HG02588 (cell line): ENCODE measurements around the gene NUP107.
"Not testable (repeated sequence)": the region's sequence is repeated elsewhere in the genome, so short reads cannot be mapped to it uniquely, and the experiment has no call there.

Experiments
- ATAC-seq: cut with Tn5 transposase; IDR thresholded peaks from one replicate; pipeline ENCODE4 v1.9.1; 2021; ENCODE audit warnings: mild to moderate bottlenecking, moderate library complexity; ENCODE audit not compliant: unreplicated experiment

NUP107 gene

DNA sequence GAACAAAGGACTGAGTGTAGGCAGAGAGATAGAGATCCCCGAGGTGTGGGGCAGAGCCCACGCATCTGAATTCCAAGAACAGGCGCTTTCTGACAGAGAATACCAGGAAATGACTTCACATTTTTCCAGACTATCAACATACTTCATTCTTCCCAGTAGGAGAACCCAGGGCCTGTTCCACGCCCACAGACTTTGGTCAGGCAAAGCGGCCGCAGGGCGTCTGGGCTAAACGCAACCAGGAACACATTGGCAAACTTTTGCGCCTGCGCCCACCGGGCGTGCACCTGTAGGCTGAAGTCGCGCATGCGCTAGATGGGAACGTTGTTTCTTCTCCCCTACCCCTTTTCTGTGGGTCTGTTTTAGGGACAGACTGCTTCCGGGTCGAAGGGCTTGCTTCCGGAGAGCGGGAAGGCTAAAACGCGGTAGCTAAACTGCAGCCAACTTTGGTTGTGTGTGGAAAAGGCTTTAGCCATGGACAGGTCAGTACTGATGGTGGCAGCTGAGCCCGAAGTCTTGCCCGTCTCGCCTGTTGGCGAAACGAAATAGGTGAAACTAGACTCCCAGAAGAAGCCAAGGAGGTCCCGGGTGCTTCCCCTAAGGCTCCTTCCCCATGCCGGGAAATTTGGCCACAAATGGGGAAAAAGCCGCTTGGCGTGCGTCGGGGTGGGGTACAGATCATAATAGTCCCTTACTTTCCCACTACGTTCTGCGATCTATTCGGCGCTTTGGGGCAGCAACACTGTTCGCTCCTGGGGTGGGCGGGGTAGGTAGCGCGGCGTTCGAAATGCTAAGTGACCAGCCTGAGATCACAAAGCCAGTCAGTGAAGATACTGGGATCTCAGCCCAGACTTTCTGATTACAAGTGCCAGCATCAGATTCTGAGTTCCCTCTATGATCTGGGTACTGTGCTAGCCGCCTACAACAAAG is at the start of gene NUP107:
TSS of gene NUP107 (plus strand) at position 384 of the 927 bp plus-strand sequence. CDS start at position 472, 88 bp downstream.
- ATAC-seq, result peak; percentile 93

DNA sequence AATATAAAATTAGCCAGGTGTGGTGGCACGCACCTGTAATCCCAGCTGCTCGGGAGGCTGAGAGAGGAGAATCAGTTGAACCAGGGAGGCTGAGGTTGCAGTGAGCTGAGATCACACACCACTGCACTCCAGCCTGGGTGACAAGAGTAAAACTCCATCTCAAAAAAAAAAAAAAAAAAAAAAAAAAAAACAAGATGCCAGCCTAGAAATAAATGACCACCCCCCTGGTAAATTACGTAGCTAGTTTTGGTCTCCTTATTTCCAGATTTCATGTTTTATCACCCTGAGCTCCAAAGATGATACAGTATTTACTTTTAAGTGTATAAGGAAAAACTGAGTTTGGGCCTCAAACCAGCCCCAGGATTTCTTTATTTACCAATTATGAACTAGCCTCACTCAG is 49.3 kb upstream of the NUP107 start:
- not testable (repeated sequence) for ATAC-seq

DNA sequence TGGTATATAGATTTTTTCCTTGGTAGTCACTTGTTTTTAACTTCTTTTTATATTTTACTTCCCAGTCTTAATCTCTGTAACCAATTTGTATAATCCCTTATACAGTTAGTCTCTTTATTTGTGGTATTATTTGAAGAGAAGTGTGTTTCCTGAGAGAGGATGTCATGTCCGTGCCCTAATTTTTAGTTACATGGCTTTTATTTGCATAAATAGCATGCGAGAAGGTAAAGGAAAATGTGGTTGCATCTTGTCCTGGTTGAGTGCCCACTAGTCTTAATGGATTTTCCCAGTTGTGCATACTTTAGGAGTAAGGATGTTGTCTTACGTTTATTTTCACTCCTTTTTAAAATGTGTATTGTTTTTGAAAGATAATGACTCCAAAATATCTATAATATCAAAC is 48.6 kb upstream of the NUP107 start:
- ATAC-seq, result no peak

DNA sequence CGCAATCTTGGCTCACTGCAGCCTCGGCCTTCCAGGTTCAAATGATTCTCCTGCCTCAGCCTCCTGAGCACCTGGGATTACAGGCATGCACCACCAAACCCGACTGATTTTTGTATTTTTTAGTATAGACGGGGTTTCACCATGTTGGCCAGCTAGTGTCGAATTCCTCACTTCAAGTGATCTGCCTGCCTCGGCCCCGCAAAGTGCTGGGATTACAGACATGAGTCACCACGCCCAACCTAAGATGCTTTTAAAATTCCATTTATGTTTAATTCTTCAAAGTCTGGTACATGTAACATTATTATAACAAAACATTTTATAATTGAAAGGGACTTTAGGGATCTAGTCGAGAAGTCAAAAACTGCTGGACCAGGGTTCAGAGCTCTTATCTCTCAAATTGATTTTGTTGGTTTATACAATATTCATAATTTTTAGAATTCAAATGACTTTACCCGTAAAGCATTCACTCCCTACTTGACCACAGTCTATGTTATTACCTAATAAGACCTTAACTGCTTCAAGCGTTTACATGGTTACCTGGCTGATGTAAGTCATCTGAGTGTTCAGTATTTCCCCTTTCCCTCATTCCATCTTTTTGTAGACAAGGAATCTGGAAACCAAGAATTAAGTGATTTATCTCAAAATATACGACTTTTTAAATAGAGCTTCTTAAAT is 47.9 kb upstream of the NUP107 start:
- ATAC-seq, result no peak

DNA sequence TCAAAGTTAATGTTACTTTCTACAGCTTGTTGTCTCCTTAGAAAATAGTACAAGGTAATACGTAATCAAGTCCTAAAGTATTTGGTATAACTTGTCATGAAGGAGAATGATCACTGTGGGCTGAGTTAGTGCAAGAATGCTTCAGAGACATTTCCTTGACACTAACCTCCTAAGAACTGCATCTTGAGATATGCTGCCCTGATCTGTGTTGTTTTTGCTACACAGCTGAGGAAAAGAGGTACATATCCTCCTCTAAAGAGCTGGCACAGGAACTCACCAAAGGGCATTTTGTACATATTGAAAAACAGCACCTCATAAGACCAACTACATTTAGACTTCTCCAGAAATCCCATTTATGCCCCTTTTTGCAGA is 47.4 kb upstream of the NUP107 start:
- ATAC-seq, result no peak

DNA sequence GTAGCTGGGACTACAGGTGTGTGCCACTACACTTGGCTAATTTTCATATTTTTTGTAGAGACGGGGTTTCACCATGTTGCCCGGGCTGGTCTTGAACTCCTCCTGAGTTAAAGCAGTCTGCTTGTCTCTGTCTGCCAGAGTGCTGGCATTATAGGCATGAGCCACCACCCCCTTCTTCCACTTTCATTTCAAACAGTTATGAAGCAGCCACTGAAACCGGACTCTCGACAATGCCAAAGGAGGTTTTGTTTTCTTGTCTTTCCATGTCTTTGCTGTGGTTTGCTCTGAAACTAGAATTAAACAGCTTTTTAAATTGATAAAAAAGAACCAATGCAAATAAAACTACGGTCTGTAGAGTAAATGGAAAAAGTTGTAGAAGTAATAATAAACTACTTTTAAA is 45.6 kb upstream of the NUP107 start:
- ATAC-seq, result peak; percentile 91

DNA sequence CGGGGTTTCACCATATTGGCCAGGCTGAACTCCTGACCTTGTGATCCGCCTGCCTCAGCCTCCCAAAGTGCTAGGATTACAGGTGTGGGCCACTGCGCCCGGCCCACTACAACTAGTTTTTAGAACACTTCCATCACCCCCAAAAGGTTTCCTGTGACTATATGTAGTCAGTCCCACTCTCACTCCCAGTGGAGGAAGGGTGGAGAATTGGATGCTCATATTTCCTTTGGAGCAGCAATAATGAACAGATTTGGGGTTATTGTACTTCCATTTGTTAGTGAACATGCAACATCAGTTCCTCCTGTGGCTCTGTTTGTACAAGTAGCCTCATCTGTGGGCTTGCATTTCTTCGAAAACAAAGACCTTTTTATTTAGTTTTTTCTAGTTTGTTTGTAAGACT is 40.3 kb upstream of the NUP107 start:
- ATAC-seq, result no peak

DNA sequence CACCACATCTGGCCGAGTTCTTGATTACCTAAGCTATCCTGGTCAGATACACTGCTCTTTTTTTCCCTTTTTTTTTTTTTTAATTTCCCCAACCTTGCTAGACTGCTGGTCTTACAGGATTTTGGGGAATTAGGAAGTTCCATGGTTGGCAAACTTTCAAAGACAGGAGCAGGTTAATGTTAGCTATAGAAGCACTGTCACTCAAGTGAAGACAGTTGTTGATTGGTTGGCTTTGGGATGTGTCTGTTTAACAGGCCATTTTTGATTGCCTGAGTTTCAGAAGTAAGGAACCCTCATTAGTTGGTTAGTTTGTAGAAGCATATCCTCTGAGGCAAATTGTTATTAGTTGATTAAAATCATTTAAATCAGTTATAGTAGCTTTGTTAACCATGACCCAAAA is 39.3 kb upstream of the NUP107 start:
- no peak for ATAC-seq

DNA sequence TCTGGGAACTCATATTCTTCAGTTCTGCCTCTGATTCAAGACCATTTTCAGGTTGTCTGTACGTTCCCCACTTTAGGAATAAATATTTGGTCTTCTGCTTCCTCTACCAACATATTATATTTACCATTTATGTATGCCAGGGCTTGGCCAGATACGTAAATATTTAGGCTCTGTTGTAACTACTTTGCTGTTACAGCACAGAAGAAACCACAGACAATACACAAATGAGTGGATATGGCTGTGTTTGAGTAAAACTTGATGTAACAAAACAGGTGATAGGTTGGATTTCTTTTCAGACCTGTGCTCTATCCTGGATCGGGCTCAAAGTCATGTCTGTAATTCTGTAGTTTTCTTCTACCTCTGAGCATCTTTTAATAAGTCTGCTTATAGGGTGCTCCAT is 38.6 kb upstream of the NUP107 start:
- no peak for ATAC-seq

DNA sequence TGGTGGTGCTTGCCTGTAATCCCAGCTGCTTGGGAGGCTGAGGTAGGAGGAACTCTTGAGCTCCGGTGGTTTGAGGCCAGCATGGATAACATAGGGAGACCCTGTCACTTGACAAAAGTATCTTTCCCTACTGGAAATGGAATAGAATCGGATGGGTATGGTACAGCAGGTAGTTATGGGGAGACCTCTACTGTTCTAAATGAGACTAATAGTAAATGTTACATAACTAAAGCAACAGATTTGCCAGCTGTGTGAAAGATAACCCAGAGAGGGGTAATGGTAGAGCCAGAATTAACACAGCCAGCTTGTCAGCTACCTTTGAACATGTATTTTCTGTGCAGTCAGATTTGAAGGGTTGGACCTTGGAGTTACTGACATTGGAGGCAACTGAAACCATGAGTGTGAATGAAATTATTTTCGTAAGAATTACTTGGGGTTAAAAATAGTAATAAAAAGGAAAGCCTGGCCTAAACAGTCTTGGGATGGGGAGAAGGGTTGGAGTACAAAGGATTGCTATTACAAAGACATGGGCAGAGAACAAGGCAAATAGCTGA is 21.7 kb upstream of the NUP107 start:
- no peak for ATAC-seq

DNA sequence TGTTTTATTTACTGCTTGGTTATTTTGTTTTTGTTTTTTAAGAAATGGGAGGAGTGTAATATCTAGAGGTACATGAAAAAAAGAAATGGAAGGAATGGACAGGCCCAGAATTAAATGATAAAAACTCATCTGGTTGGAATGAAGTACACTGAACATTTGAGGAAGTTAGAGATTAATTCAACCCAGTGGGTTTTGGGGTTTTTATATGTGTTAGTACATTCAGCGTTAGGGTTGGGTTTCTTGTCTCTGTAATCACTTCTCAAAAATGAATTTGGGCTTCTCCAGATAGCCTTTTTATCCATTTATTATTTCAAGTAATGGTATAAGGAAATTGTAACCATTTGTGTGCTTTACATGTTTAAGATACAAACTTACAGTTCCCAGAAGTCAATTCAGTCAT is 19.5 kb upstream of the NUP107 start:
- ATAC-seq, result no peak

DNA sequence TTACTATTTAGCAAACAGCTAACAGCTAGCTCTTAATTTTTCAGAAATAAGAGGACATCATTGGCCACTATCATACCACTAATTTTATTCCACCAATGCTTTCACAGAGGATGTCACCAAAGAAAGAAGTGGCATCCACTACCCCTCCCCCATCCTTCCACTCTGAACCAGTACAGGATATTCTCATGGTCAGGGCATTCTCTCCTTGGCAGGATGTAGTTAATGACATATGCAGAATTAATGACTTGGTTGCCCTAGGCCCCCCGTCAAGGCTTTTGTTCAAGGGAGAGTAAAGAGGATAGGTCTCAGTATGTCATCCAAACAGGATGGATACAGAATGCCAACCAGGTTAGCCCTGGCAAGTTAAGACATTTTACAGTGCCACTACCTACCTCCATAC is 18.9 kb upstream of the NUP107 start:
- ATAC-seq, result no peak

DNA sequence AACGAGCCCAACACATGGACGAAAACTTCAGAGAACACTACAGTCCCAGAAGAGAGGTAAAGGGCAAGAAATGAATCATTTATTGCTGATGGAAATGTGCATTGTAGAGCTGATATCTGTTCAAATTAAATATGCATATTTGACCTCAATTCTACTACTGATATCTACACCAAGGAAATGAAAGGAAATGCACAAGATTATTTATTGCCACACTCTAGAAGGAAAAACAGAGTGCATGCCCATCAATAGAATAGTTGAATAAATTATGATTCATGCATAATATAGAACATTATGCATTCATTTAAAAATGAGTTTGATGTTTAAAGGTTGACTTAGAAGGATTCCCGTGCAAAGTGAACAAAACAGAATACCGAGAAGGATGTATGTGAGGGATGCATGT is 15.6 kb upstream of the NUP107 start:
- ATAC-seq, result no peak

DNA sequence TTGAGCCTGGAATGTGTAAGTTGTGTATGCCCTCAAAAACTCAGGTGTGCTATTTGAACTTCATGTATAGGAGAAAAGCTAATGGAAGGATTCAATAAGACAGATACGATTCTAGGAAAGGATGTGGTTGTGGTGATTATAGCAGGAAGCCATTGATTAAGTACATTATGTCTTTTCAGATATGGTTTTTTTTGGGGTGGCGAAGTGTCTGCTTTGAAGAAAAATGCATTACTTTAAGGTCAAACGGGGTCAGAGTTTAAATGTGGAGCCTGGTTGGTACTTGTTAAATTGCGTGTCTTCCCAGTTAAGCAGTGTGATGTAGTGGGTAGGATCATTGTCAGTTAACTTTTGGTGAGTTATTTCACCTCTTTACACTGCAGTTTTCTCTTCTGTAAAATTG is 13.0 kb upstream of the NUP107 start:
- ATAC-seq, result no peak

DNA sequence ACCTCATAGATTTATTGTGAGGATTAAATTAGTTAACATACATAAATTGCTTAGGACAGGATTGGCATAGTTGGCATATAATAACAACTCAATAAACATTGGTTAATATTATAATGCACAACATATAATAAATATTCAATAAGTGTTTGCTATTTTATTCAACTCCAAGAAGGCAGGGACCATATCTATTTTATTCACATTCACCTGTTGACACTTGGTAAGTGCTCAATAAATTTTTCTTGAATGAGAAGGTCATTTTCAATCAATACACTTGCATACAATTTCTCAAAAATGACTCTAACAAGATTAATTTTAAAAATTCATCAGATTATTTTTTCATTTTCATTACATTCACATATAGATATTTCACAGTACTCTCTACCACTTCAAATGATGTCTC is 12.4 kb upstream of the NUP107 start:
- ATAC-seq, result no peak

DNA sequence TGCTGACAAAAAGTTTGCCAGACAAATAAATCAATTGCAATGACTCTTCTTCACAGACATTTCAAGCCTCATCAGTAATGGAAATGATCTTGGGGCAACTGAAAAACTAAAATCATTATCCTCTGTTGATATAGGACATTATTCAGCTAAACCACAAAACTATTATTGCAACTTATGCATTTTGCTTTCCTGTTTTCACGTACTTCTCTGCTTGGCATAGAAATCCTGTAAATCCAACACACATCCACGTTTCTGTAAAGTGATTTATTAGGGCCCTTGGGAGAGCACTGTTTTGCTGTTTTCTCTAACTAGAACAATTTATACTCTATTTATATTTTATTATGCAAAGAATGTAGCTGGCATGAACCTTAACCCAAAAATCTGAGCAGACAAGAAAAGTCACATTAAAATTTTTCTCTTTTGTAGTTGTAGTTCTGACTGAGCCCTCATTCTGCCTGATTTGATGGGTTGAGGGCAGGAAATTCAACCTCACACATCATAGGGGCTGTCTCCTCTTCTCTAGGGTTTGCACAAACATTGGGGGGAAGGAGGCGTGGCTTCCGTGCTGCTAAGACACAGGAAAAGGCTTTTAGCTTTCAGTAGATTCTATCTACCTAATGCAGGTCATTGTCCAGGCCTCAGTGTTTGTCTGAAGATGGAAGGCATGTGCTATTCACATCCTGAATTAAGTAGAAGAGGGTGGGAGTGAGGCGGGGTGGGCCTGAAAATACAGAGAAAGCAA is 11.5 kb upstream of the NUP107 start:
- ATAC-seq, result no peak

DNA sequence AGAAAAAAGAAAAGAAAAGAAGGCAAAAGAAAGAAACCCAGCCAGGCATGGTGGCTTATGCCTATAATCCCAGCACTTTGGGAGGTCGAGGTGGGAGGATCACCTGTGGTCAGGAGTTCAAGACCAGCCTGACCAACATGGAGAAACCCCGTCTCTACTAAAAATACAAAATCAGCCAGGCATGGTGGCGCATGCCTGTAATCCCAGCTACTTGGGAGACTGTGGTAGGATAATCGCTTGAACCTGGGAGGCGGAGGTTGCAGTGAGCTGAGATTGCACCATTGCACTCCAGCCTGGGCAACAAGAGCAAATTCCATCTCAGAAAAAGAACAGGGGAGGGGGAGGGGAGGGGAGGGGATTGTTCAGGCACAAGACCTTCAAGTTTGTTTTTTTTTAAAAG is 9.9 kb upstream of the NUP107 start:
- ATAC-seq, result not testable (repeated sequence)

DNA sequence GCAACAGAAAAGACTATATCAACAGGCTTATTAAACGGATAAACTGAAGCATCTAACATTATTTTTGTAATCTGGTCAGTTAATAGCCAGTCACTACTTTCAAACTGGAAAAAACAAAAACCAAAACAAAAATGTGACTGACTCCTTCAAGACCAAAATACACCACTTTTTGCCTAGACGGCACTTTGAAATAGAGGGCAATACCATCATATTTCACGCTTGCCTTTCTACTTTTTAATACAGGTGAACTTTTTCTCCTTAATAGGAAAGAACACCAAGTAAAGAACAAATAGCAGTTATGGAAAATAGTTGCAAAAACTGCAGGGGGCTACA is 550 bp upstream of the NUP107 start:
- no peak for ATAC-seq

DNA sequence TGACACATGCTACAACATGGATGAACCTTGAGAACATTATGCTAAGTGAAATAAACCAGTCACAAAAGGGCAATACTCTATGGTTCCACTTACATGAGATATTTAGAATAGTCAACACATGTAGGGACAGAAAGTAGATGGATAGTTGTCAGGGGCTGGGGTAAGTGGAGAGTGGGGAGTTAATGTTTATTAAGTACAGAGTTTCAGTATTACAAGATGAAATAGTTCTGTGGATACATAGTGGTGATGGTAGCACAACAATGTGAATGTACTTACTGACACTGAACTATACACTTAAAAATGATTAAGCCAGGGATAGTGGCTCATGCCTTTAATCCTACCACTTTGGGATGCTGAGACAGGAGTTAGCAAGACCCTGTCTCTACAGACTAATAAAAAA is 8.7 kb downstream of the NUP107 start:
- no peak for ATAC-seq

DNA sequence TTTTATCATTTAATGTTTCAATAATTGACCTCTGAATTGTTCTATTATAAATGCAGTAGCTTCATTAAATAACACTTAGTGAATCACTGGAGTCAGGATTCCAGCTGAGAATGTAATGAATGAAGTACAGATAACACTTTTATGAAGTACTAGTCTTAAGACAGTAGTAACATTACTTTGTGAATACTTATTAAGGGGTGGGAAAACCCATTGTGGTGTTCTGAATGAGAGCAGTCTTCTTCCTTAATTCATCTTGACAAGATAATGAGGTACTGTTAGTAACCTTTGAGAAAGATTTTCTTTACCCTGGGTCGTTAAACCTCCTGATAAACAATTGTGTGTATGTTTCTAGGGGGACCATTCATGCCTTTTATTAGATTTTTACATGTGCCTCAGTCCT is 12.7 kb downstream of the NUP107 start:
- no peak for ATAC-seq

DNA sequence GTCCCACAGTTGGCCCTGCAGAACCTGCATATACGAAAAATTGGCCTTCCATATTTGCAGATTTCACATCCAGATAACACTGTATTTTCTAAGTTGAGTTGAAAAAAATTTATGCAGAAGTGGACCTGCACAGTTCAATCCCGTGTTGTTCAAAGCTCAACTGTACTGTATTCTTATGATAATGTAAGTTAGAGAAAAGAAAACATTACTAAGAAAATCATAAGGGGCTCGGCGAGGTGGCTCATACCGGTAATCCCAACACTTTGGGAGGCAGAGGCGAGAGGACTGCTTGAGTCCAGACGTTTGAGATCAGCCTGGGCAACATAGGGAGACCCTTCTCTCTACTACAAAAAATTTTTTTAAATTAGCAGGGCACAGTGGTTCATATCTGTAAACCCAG is 41.0 kb downstream of the NUP107 start:
- ATAC-seq, result no peak

DNA sequence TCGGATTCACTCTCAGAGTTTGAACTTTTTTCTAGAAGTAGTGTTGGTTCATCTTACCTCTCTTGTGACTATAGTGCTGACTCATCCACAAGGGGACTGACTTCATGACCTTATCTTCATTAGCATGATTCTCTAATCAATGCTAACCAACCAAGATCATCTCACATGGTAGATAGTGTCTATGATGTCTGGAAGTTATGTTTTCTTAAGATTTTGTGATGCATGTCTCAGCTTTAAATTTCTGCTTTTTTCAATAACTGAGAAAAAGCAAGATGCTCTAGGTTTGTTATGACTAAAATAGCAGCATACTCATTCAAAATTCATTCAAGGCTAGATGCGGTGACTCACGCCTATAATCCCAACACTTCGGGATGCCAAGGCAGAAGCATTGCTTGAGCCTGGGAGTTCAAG is 46.9 kb downstream of the NUP107 start:
- no peak for ATAC-seq
